GM12873 (cell line): ENCODE data around the gene SLC26A6.

Experiments used
- TF ChIP-seq, protein P1 (sequence below): IDR thresholded peaks from 2 replicates; pipeline ENCODE4 v1.5.1; 2012; ENCODE audit warnings: low read depth, mild to moderate bottlenecking, moderate library complexity, low read length, control low read depth; ENCODE audit not compliant: insufficient read depth; ENCODE audit errors: missing control alignments

SLC26A6 gene, protein sequence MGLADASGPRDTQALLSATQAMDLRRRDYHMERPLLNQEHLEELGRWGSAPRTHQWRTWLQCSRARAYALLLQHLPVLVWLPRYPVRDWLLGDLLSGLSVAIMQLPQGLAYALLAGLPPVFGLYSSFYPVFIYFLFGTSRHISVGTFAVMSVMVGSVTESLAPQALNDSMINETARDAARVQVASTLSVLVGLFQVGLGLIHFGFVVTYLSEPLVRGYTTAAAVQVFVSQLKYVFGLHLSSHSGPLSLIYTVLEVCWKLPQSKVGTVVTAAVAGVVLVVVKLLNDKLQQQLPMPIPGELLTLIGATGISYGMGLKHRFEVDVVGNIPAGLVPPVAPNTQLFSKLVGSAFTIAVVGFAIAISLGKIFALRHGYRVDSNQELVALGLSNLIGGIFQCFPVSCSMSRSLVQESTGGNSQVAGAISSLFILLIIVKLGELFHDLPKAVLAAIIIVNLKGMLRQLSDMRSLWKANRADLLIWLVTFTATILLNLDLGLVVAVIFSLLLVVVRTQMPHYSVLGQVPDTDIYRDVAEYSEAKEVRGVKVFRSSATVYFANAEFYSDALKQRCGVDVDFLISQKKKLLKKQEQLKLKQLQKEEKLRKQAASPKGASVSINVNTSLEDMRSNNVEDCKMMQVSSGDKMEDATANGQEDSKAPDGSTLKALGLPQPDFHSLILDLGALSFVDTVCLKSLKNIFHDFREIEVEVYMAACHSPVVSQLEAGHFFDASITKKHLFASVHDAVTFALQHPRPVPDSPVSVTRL

DNA sequence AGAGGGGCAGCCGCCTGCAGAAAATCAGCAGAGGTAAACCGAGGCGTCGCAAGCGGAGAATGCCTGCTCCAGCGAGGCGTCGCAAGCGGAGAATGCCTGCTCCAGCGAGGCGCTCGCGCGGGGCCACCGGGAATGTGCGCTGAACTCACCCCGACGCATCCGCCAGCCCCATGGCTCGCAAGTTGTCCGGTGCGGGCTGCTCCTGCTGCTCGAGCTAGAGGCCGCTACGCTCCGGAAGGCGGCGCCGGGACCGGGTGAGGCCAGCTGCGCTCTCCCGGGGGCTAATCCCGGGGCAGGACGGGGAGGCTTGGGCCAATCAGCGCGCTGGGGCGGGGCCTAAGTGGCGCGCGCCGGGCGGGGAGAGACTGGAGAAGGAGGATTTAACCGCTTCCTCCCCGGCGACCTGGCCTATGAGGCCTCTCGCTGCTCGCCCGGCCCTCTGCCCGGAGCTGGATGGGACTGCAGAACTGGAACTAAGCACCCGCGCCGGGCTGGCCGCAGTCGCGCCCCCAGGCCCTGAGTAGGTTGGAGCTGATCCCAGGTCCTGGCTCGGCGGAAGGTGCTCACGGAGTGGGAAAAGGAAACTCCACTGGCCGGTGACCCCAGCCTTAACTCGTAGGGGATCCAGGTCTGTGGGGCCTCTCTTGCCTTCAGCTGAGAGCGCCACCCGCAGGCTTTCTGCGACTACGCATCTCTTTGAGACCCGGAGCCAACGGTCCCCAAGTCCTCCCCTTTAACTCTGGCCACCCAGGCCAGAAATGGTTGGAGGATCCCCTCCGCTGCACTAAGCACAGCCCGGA, at the start of gene SLC26A6:
Gene SLC26A6, minus strand, starts transcription at position 240 of the 800 bp plus-strand sequence. Its CDS starts 68 bp downstream, at position 172.
- TF ChIP-seq, protein P1, sequence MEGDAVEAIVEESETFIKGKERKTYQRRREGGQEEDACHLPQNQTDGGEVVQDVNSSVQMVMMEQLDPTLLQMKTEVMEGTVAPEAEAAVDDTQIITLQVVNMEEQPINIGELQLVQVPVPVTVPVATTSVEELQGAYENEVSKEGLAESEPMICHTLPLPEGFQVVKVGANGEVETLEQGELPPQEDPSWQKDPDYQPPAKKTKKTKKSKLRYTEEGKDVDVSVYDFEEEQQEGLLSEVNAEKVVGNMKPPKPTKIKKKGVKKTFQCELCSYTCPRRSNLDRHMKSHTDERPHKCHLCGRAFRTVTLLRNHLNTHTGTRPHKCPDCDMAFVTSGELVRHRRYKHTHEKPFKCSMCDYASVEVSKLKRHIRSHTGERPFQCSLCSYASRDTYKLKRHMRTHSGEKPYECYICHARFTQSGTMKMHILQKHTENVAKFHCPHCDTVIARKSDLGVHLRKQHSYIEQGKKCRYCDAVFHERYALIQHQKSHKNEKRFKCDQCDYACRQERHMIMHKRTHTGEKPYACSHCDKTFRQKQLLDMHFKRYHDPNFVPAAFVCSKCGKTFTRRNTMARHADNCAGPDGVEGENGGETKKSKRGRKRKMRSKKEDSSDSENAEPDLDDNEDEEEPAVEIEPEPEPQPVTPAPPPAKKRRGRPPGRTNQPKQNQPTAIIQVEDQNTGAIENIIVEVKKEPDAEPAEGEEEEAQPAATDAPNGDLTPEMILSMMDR, result peak; percentile 88

DNA sequence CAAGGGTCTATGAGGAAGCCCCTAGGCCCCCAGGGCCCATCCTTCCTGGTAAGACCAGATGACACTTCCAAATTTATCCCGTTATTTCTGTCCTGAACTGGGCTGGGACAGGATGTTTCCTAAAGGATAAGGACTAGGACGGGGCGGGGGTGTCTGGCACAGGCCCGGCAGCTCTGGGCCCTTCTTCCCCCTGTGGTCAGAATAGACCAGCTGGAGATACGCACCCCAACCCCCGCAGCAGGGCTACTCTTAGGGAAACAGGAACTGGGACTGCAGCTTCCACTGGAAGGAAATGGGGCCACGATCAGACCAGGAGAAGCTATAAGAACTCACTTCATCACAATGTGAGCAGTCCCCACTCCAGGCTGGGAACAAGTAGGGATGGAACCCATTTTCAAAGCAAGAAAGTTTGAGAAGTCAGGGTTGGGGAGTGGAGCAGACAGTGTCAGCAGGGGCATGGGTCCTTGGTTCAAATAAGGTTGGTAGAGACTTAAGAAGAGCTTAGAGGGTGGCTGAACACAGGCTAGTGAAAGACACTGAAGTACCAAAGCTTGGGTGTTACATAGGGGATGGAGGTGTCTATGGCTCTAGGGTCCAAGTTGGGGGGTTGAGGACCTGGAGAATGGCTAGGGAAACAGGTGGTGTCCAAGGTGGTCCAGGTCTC, 49.4 kb upstream of the SLC26A6 start:
- TF ChIP-seq, protein P1, result no peak

DNA sequence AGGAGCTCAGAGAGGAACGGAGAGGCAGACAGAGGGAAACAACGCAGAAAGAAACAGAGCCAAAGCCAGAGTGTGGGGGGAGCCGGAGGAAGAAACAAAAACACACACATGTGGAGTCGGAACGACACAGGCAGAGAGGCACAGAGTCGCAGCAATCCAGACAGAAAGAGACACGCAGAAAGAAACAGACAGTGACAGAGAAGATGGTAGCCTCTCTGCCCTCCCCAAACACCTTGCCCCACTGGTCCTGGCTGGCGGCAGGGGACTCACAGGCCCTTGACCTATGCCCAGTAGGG, 48.7 kb upstream of the SLC26A6 start:
- TF ChIP-seq, protein P1, result no peak

DNA sequence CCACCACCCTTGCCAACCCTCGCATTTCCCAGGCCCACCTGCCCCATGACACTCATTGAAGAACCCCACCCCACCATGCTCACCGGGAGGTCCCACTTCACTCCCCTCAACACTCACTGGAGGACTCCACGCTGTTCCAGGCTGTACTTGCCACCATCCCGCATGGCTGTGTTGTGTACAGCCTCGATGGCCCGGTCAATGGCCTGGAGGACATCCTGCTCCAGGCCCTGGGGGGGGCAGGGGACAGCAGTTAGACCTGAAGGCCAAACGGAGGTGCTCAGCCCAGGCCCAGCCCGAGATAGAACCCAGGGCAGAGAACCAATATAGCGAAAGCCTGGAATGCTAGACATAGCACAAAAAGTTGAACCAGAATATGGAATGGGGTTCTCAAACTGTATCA, 47.5 kb upstream of the SLC26A6 start:
- TF ChIP-seq, protein P1, result no peak

DNA sequence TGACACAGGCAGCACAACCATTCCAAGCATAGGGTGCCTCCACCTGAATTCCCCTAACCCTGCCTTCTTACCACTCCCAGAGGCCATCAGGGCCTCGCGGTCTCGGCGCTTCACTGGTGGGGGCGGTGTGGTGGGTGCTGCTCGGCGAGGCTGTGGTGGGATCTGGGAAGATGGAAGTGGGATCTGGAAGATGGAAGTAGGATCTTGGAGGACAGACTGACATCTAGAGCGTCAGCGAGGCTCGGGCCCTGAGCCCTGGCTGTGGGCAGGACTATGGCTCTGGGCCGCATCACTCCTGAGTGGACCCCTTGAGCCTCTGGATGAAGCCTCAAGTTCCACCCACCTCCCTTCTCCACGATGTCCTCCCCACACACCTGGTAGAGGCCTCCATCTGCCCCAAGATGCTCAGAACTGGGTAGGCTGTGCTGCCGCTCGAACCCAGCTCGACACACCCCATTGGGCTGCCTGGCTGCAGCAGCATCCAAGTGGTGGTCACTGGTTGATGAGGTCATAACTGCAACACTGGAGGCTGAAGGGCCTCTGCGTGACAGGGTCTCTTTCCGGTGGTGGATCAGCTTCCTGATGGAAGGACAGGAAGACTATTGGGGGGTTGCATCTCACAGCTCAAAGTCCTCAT, 46.8 kb upstream of the SLC26A6 start:
- TF ChIP-seq, protein P1, result no peak

DNA sequence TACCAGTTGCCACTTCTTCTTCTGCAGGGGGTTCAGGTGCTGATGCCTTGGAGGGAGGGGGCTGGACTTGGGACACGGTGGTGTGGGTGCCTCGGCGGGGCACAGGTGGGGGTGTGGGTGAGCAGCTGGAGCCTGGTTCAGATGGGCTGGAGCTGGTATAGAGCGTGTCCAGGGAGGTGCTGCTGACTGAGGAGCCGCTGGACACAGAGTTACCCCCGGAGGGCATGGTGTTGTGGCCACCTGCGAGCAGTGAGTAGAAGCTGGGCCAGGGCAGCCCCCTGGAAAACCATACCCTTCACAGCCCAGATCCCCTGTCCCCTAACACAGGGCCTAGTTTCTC, 46.2 kb upstream of the SLC26A6 start:
- TF ChIP-seq, protein P1, result no peak
